Small intestine (tissue), 7 donors: ENCODE results near the gene KDM7A. TPM values are rescaled to one million over a fixed set of nuclear protein-coding genes. Genes with fewer than 3 reads are reported as not detected.

Experiments
- DNase-seq, 2 donors: peaks; one replicate each; pipeline versions ENCODE4 v3.0.0 to v3.0.0-alpha.2; 2013
- FAIRE-seq: peaks from 2 replicates; lab custom pipeline; 2012; peaks lifted over from hg19 to GRCh38; lab: Jason Lieb, UNC
- H3K27ac ChIP-seq, 3 donors: one replicate each; pipeline ENCODE4 v1.5.1; 2013; ENCODE audit warnings: low read length in 2 of 3, mild to moderate bottlenecking in 2 of 3, control low read depth in 1 of 3, inconsistent platforms in 1 of 3, low read depth in 1 of 3, moderate library complexity in 1 of 3
- H3K27me3 ChIP-seq, 3 donors: one replicate each; pipeline ENCODE4 v1.6.1; 2013; ENCODE audit warnings: low read length in 3 of 3, inconsistent platforms in 1 of 3; ENCODE audit not compliant: control insufficient read depth in 3 of 3, insufficient read depth in 3 of 3
- H3K36me3 ChIP-seq, 3 donors: one replicate each; pipeline ENCODE4 v1.6.1; 2013; ENCODE audit warnings: low read length in 3 of 3, inconsistent platforms in 1 of 3, low read depth in 1 of 3, mild to moderate bottlenecking in 1 of 3, moderate library complexity in 1 of 3; ENCODE audit not compliant: control insufficient read depth in 3 of 3, insufficient read depth in 2 of 3
- H3K4me1 ChIP-seq, 3 donors: one replicate each; pipeline ENCODE4 v1.6.1; 2013; ENCODE audit warnings: low read length in 2 of 3, inconsistent platforms in 1 of 3, low read depth in 1 of 3, mild to moderate bottlenecking in 1 of 3, moderate library complexity in 1 of 3; ENCODE audit not compliant: control insufficient read depth in 3 of 3, insufficient read depth in 2 of 3
- H3K4me3 ChIP-seq, 3 donors: one replicate each; pipeline ENCODE4 v1.5.1; 2013; ENCODE audit warnings: low read length in 3 of 3, control low read depth in 1 of 3, inconsistent platforms in 1 of 3, low read depth in 1 of 3, mild to moderate bottlenecking in 1 of 3, moderate library complexity in 1 of 3
- H3K9me3 ChIP-seq, 2 donors: one replicate each; pipeline ENCODE4 v1.6.1; 2013; ENCODE audit warnings: low read depth in 1 of 2, low read length in 1 of 2; ENCODE audit not compliant: control insufficient read depth in 2 of 2, insufficient read depth in 1 of 2
- WGBS, 3 donors: extraction: QIAGEN DNeasy Blood & Tissue Kit; methylation state at CpG; one replicate each; pipeline ENCODE4 v1.1.7; 2013; 5-methylcytosine and 5-hydroxymethylcytosine counted together
- polyA plus RNA-seq, 4 donors: library from polyadenylated mRNA; stranded (reverse) in 3 of 4; unstranded in 1 of 4; fragments of 200-250 nt in 3 of 4; fragments of 120-200 nt in 1 of 4; gene quantifications; one replicate each; pipeline versions ENCODE4 v1.2.1 to v1.2.3, GENCODE V29; 2013
- donor health status: healthy with polysubstance abuse.
- donor health status: control.
- donor health status: control.
- donor health status: Bipolar disorder and iron deficiency.
- donor health status: healthy.

Gene KDM7A
- polyA plus RNA-seq, 4 donors: 6.2 to 14.1 (median 7.9) TPM

- Histone ChIP-seq H3K4me3 (no peak overlapping the region), H3K9me3 (no peaks in the 10 kb centered on the region), H3K36me3 (peaks cover 0 to 2% (median 0%) of the 10 kb centered on the region in 3 donors), H3K27me3 (no peaks in the 10 kb centered on the region), H3K4me1 (peaks cover 3 to 13% (median 9%) of the 10 kb centered on the region in 3 donors), H3K27ac (peak overlapping the region in 1 of 3 donors; percentile 3)
- FAIRE-seq (no peak), DNase-seq (peak; percentile 29 to 44)
- 18 to 37% (median 30%) methylated on average over 2 of the region's 2 CpGs for WGBS, 3 donors
Measured at GRCh38 chr7:140160308-140160707, 16.5 kb downstream of the KDM7A start.

GRCh38 chr7:140159497-140159896 is 17.3 kb downstream of the KDM7A start:
- Histone ChIP-seq H3K36me3 (peaks cover 0 to 2% (median 0%) of the 10 kb centered on the region in 3 donors), H3K4me3 (no peak overlapping the region), H3K27me3 (no peaks in the 10 kb centered on the region), H3K9me3 (no peaks in the 10 kb centered on the region), H3K27ac (no peak overlapping the region), H3K4me1 (peaks cover 3 to 13% (median 7%) of the 10 kb centered on the region in 3 donors)
- FAIRE-seq (no peak), DNase-seq (no peak)
- 93 to 95% (median 94%) methylated on average over 3 of the region's 3 CpGs for WGBS, 3 donors

GRCh38 chr7:140156460-140157080 is 20.2 kb downstream of the KDM7A start:
- H3K36me3 ChIP-seq: peaks cover 0 to 5% (median 0%) of the 10 kb centered on the region in 3 donors
- no peaks in the 10 kb centered on the region for H3K27me3 ChIP-seq
- DNase-seq (no peak), FAIRE-seq (no peak)
- H3K4me1 ChIP-seq: peaks cover 8 to 18% (median 13%) of the 10 kb centered on the region in 3 donors
- no peak overlapping the region for H3K27ac ChIP-seq
- no peaks in the 10 kb centered on the region for H3K9me3 ChIP-seq
- 19 to 56% (median 45%) methylated on average over 2 of the region's 2 CpGs for WGBS, 3 donors
- H3K4me3 ChIP-seq: no peak overlapping the region

GRCh38 chr7:140155428-140155827 is 21.4 kb downstream of the KDM7A start:
- 39 to 74% (median 66%) methylated on average over 4 of the region's 4 CpGs for WGBS, 3 donors
- Histone ChIP-seq H3K36me3 (peaks cover 0 to 5% (median 0%) of the 10 kb centered on the region in 3 donors), H3K4me1 (peaks cover 5 to 18% (median 9%) of the 10 kb centered on the region in 3 donors), H3K27ac (no peak overlapping the region), H3K27me3 (no peaks in the 10 kb centered on the region), H3K4me3 (no peak overlapping the region), H3K9me3 (no peaks in the 10 kb centered on the region)
- FAIRE-seq (no peak), DNase-seq (no peak)

- Histone ChIP-seq H3K27me3 (no peaks in the 10 kb centered on the region), H3K9me3 (no peaks in the 10 kb centered on the region), H3K27ac (no peak overlapping the region), H3K4me1 (peaks cover 0 to 18% (median 7%) of the 10 kb centered on the region in 3 donors), H3K4me3 (no peak overlapping the region), H3K36me3 (peaks cover 0 to 5% (median 0%) of the 10 kb centered on the region in 3 donors)
- FAIRE-seq (no peak), DNase-seq (no peak)
- 17 to 42% (median 30%) methylated on average over 7 of the region's 7 CpGs for WGBS, 3 donors
Measured at GRCh38 chr7:140153666-140154161, 23.1 kb downstream of the KDM7A start.

GRCh38 chr7:140146574-140146973 is 30.2 kb downstream of the KDM7A start:
- no peak overlapping the region for H3K27ac ChIP-seq
- FAIRE-seq: no peak
- WGBS, 3 donors: 78 to 82% (median 78%) methylated on average over 4 of the region's 4 CpGs

GRCh38 chr7:140145709-140146108 is 31.1 kb downstream of the KDM7A start:
- H3K9me3 ChIP-seq: peaks cover 0 to 2% of the 10 kb centered on the region in 2 donors
- no peak for DNase-seq
- no peak overlapping the region for H3K4me3 ChIP-seq
- peaks cover 3 to 8% (median 4%) of the 10 kb centered on the region in 3 donors for H3K4me1 ChIP-seq
- H3K36me3 ChIP-seq: peaks cover 0 to 4% (median 2%) of the 10 kb centered on the region in 3 donors
- no peak overlapping the region for H3K27ac ChIP-seq
- no peak for FAIRE-seq
- no peaks in the 10 kb centered on the region for H3K27me3 ChIP-seq

More at GRCh38 chr7:140146574-140146973, 30.2 kb downstream of the KDM7A start:
- Histone ChIP-seq H3K4me1 (peaks cover 3 to 5% (median 4%) of the 10 kb centered on the region in 3 donors), H3K36me3 (peaks cover 0 to 4% (median 2%) of the 10 kb centered on the region in 3 donors), H3K9me3 (peaks cover 0 to 2% of the 10 kb centered on the region in 2 donors), H3K27me3 (no peaks in the 10 kb centered on the region), H3K4me3 (no peak overlapping the region)
- DNase-seq: no peak

GRCh38 chr7:140144821-140145220 is 32.0 kb downstream of the KDM7A start:
- Histone ChIP-seq H3K27me3 (no peaks in the 10 kb centered on the region), H3K27ac (no peak overlapping the region), H3K4me1 (peaks cover 4 to 8% (median 6%) of the 10 kb centered on the region in 3 donors), H3K4me3 (no peak overlapping the region), H3K9me3 (peaks cover 0 to 2% of the 10 kb centered on the region in 2 donors), H3K36me3 (peaks cover 0 to 4% (median 2%) of the 10 kb centered on the region in 3 donors)
- FAIRE-seq: no peak
- no peak for DNase-seq
- WGBS, 3 donors: 95 to 97% (median 95%) methylated on average over 2 of the region's 2 CpGs
